Loucy (cell line): ENCODE results near the gene MT4.

Experiments used
- H2AFZ ChIP-seq: fragments of 200-600 bp; sonication (generic); 2 replicates; pipeline ENCODE4 v1.6.0; 2016; ENCODE audit warnings: antibody characterized with exemption, mild to moderate bottlenecking, low read length, moderate library complexity
- H3F3A ChIP-seq: fragments of 200-600 bp; 2 replicates; pipeline ENCODE4 v1.6.0; 2016; ENCODE audit warnings: antibody characterized with exemption, low read depth, mild to moderate bottlenecking
- H3K27me3 ChIP-seq: fragments of 200-600 bp; sonication (generic); 2 replicates; pipeline ENCODE4 v1.6.1; 2014; ENCODE audit warnings: low read length, mild to moderate bottlenecking; ENCODE audit not compliant: insufficient read depth, poor library complexity, severe bottlenecking
- H3K36me3 ChIP-seq: fragments of 200-600 bp; sonication (generic); 2 replicates; pipeline ENCODE4 v1.6.1; 2016; ENCODE audit warnings: low read length; ENCODE audit not compliant: insufficient read depth
- H3K4me1 ChIP-seq: fragments of 200-600 bp; sonication (generic); 2 replicates; pipeline ENCODE4 v1.5.1; 2014; ENCODE audit warnings: low read length, mild to moderate bottlenecking; ENCODE audit not compliant: insufficient read depth, poor library complexity, severe bottlenecking
- H3K4me2 ChIP-seq: fragments of 200-600 bp; sonication (generic); 2 replicates; pipeline ENCODE4 v1.6.0; 2014; ENCODE audit warnings: antibody characterized with exemption, low read length, low read depth, mild to moderate bottlenecking; ENCODE audit not compliant: poor library complexity, severe bottlenecking
- H3K4me3 ChIP-seq: fragments of 200-600 bp; sonication (generic); 2 replicates; pipeline ENCODE4 v1.5.1; 2014; ENCODE audit warnings: low read length, mild to moderate bottlenecking, mixed read lengths; ENCODE audit not compliant: poor library complexity, severe bottlenecking
- H3K79me2 ChIP-seq: fragments of 200-600 bp; sonication (generic); 2 replicates; pipeline ENCODE4 v1.6.1; 2014; ENCODE audit warnings: low read length; ENCODE audit not compliant: insufficient read depth
- H3K9ac ChIP-seq: fragments of 200-600 bp; sonication (generic); 2 replicates; pipeline ENCODE4 v1.6.0; 2014; ENCODE audit warnings: mild to moderate bottlenecking, low read depth, low read length, moderate library complexity; ENCODE audit not compliant: poor library complexity, severe bottlenecking
- H3K9me2 ChIP-seq: fragments of 200-600 bp; sonication (generic); replicated peaks from 2 replicates; pipeline ENCODE4 v1.6.1; 2016; ENCODE audit warnings: low read depth, low read length, mixed read lengths
- H3K9me3 ChIP-seq: fragments of 200-600 bp; sonication (generic); 2 replicates; pipeline ENCODE4 v1.6.1; 2014; ENCODE audit warnings: mild to moderate bottlenecking, antibody characterized with exemption, low read length, low read depth; ENCODE audit not compliant: insufficient read depth
- H4K20me1 ChIP-seq: fragments of 200-600 bp; sonication (generic); 2 replicates; pipeline ENCODE4 v1.6.0; 2014; ENCODE audit warnings: antibody characterized with exemption, low read length, mild to moderate bottlenecking; ENCODE audit not compliant: insufficient read depth, poor library complexity, severe bottlenecking
- EZH2phosphoT487 ChIP-seq: fragments of 200-600 bp; IDR thresholded peaks from 2 replicates; pipeline ENCODE4 v1.6.1; 2018; ENCODE audit warnings: antibody characterized with exemption, mild to moderate bottlenecking, moderate library complexity, borderline replicate concordance
- TF ChIP-seq, protein P1 (sequence below): fragments of 200-600 bp; sonication (generic); conservative IDR thresholded peaks from 2 replicates; pipeline ENCODE4 v1.5.1; 2014; ENCODE audit warnings: mild to moderate bottlenecking, antibody characterized with exemption, low read length

Gene MT4

DNA sequence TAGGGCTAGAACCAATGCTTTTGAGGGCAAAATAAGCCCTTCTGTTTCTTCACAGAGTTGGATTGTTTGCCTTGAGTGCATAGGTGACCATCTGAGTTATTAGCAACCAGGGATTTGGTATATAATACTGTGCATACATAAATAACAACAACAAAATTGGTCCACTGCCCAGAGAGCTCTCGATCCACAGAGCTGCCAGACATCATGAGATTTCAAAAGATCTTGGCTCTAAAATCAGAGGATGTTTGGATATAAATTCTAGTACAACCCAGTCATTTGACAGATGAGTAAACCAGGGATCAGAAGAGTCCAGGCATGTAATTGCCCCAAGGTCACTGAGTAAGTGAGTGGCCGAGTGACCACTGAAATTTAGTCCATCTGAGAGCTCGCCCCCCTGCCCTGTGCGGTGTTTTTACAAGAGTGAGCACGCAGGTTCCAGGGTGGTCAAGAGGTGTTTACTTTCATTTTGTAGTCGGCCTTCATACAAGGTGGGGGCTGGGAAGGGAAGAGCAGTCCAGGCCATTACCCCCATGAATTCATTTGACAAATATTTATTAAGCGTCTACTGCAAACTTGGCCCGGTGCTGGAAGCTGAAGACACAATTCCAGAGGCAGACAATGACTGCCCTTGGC lies 41.7 kb downstream of the MT4 start:
- H4K20me1 ChIP-seq = no peaks in the 10 kb centered on the region
- H3K4me2 ChIP-seq = no peak overlapping the region
- no peaks in the 10 kb centered on the region for H3K9me3 ChIP-seq
- H3F3A ChIP-seq = no peaks in the 10 kb centered on the region
- H3K4me1 ChIP-seq = peaks cover 19% of the 10 kb centered on the region
- H3K9ac ChIP-seq = no peak overlapping the region
- H3K4me3 ChIP-seq = no peak overlapping the region
- H2AFZ ChIP-seq = no peak overlapping the region
- no peak for TF ChIP-seq EZH2phosphoT487
- TF ChIP-seq, protein P1, sequence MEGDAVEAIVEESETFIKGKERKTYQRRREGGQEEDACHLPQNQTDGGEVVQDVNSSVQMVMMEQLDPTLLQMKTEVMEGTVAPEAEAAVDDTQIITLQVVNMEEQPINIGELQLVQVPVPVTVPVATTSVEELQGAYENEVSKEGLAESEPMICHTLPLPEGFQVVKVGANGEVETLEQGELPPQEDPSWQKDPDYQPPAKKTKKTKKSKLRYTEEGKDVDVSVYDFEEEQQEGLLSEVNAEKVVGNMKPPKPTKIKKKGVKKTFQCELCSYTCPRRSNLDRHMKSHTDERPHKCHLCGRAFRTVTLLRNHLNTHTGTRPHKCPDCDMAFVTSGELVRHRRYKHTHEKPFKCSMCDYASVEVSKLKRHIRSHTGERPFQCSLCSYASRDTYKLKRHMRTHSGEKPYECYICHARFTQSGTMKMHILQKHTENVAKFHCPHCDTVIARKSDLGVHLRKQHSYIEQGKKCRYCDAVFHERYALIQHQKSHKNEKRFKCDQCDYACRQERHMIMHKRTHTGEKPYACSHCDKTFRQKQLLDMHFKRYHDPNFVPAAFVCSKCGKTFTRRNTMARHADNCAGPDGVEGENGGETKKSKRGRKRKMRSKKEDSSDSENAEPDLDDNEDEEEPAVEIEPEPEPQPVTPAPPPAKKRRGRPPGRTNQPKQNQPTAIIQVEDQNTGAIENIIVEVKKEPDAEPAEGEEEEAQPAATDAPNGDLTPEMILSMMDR = no peak
- H3K79me2 ChIP-seq = peaks cover 7% of the 10 kb centered on the region
- H3K36me3 ChIP-seq = no peaks in the 10 kb centered on the region
- H3K9me2 ChIP-seq = no peaks in the 10 kb centered on the region
- no peaks in the 10 kb centered on the region for H3K27me3 ChIP-seq

DNA sequence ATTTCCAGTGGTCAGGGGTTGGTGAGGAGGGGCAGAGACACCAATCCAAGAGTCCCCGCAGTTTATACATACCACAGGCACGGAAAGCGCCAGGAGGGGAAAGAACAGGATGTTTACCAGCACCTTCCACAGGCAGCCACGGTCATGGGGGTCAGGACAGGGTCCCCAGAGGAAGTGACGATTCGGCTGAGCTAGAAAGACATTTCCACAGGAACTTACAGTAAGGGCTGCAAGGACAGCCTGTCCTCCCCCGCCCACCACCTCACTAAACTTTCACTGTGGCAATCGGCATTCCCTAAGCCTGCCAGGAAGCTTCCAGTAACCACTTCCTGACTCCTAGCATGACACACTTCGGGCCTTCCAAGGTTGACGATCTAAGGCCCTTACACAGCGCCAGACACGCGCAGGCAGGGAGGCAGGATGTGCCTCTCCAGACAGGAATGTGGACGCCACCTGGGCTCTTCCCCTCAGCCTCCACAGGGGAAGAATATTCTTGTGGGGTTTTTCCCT lies 42.3 kb downstream of the MT4 start:
- Histone ChIP-seq H3K27me3 (no peaks in the 10 kb centered on the region), H4K20me1 (no peaks in the 10 kb centered on the region), H2AFZ (no peak overlapping the region), H3K79me2 (peaks cover 7% of the 10 kb centered on the region), H3K9me2 (no peaks in the 10 kb centered on the region), H3F3A (no peaks in the 10 kb centered on the region), H3K4me3 (no peak overlapping the region), H3K4me1 (peaks cover 19% of the 10 kb centered on the region), H3K4me2 (no peak overlapping the region), H3K9me3 (no peaks in the 10 kb centered on the region), H3K9ac (no peak overlapping the region), H3K36me3 (no peaks in the 10 kb centered on the region)
- no peak for TF ChIP-seq EZH2phosphoT487
- TF ChIP-seq, protein P1 = no peak

DNA sequence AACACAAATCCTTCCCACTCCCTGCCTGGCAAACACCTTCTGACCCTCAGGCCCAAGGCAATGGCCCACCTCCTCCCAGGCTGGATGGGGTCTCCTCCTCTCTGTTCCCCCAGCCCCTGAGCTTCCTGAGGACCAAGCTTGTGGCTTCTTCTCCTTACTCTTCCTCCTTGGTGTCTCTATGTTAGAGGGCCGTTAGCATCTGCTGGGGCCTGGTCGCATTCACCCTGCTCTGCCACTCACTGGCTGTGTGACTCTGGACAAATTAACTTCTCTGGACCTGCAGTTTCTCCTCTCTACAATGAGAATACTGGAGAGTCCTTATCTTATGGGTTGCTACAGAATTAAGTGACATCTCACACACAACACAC lies 42.8 kb downstream of the MT4 start:
- TF ChIP-seq, protein P1 = no peak
- TF ChIP-seq EZH2phosphoT487 = no peak
- H3K79me2 ChIP-seq = peaks cover 7% of the 10 kb centered on the region
- peak overlapping the region; percentile 77 for H3K4me3 ChIP-seq
- H3F3A ChIP-seq = no peaks in the 10 kb centered on the region
- H3K9ac ChIP-seq = peak overlapping the region; percentile 84
- no peaks in the 10 kb centered on the region for H3K36me3 ChIP-seq
- no peaks in the 10 kb centered on the region for H3K27me3 ChIP-seq
- H3K9me3 ChIP-seq = no peaks in the 10 kb centered on the region
- H2AFZ ChIP-seq = peak overlapping the region; percentile 83
- no peaks in the 10 kb centered on the region for H3K9me2 ChIP-seq
- H3K4me2 ChIP-seq = peak overlapping the region; percentile 86
- no peaks in the 10 kb centered on the region for H4K20me1 ChIP-seq
- peaks cover 19% of the 10 kb centered on the region for H3K4me1 ChIP-seq
